Testis (tissue), 3 donors: ENCODE results near the gene TSNAX. TPM values are rescaled to one million over a fixed set of nuclear protein-coding genes. Genes with fewer than 3 reads are reported as not detected.
"Not testable (repeated sequence)": the region's sequence is repeated elsewhere in the genome, so short reads cannot be mapped to it uniquely, and the experiment has no call there.

ENCODE experiments used
- DNase-seq: peaks from one replicate; pipeline ENCODE4 v3.0.0-alpha.2; 2019
- H3K27ac ChIP-seq, 2 donors: fragments of 200-600 bp; sonication (generic); one replicate each; pipeline ENCODE4 v1.5.1; 2019
- H3K27me3 ChIP-seq: fragments of 200-600 bp; sonication (generic); one replicate; pipeline ENCODE4 v1.5.1; 2019
- H3K36me3 ChIP-seq: fragments of 200-600 bp; sonication (generic); one replicate; pipeline ENCODE4 v1.5.1; 2017; ENCODE audit warnings: low read depth; ENCODE audit errors: missing control alignments
- H3K4me1 ChIP-seq: fragments of 200-600 bp; sonication (generic); one replicate; pipeline ENCODE4 v1.5.1; 2019
- H3K4me3 ChIP-seq, 2 donors: fragments of 200-600 bp; sonication (generic); one replicate each; pipeline ENCODE4 v1.5.1; 2017 to 2019
- H3K9me3 ChIP-seq: fragments of 200-600 bp; sonication (generic); one replicate; pipeline ENCODE4 v1.5.1; 2017
- CTCF ChIP-seq, 3 experiments: fragments of 450-650 bp in 2 of 3; fragments of 200-600 bp in 1 of 3; sonication (generic) in 1 of 3; IDR thresholded peaks; one replicate each; pipeline ENCODE4 v1.5.1; 2016 to 2019; ENCODE audit warnings: antibody characterized with exemption in 3 of 3, mild to moderate bottlenecking in 2 of 3, moderate library complexity in 1 of 3
- POLR2A ChIP-seq: fragments of 450-650 bp; IDR thresholded peaks from one replicate; pipeline ENCODE4 v1.6.1; 2017; ENCODE audit warnings: antibody characterized with exemption, mild to moderate bottlenecking, moderate library complexity
- WGBS, 2 donors: methylation state at CpG; one replicate each; pipeline ENCODE4 v1.1.5; 2018; 5-methylcytosine and 5-hydroxymethylcytosine counted together
- intact Hi-C: fragments of 100-400 bp; cut with DNase I; formaldehyde crosslinking; loops from one replicate; pipeline ENCODE4 v1.15.1; 2023; ENCODE audit warnings: low total_unique reads
- polyA plus RNA-seq: library from polyadenylated mRNA; stranded (reverse); fragments of 350-450 nt; fragmentation: Illumina TruSeq; extraction: RNeasy Lipid Tissue Mini Kit (QIAGEN cat#74804); gene quantifications from one replicate; pipeline ENCODE4 v1.2.3, GENCODE V29; 2014; ENCODE audit warnings: low read depth, low replicate concordance; ENCODE audit not compliant: insufficient read depth
- total RNA-seq, 2 donors: library from RNA; depleted of rRNA; stranded (reverse); fragments of >200 nt; gene quantifications; one replicate each; pipeline ENCODE4 v1.2.3, GENCODE V29; 2016

The TSNAX gene
- total and polyA plus RNA-seq, 3 donors from 2014 or later, result 31.8 to 38.6 (median 37.0) TPM

- DNase-seq, result no peak
- 46 to 63% methylated on average over 1 of the region's 1 CpG for WGBS, 2 donors
- Histone ChIP-seq H3K4me3 (no peak overlapping the region), H3K27me3 (no peaks in the 10 kb centered on the region), H3K27ac (peak overlapping the region in 1 of 2 donors; percentile 59), H3K4me1 (peaks cover 5% of the 10 kb centered on the region), H3K36me3 (no peaks in the 10 kb centered on the region), H3K9me3 (no peaks in the 10 kb centered on the region)
- TF ChIP-seq CTCF (IDR thresholded peaks at IDR 0.05) (no peak), POLR2A (no peak)
- intact Hi-C loops, result no loop called here
Observed at GRCh38 chr1:231494439-231495110, 33.9 kb upstream of the TSNAX start.

GRCh38 chr1:231497629-231498152, 30.8 kb upstream of the TSNAX start:
- DNase-seq, result no peak
- no peaks in the 10 kb centered on the region for H3K36me3 ChIP-seq
- H3K9me3 ChIP-seq, result no peaks in the 10 kb centered on the region
- peaks cover 5% of the 10 kb centered on the region for H3K4me1 ChIP-seq
- H3K27ac ChIP-seq, result no peak overlapping the region
- H3K27me3 ChIP-seq, result no peaks in the 10 kb centered on the region
- H3K4me3 ChIP-seq, result no peak overlapping the region
- WGBS, 2 donors, result 92 to 93% methylated on average over 2 of the region's 2 CpGs
- no peak for TF ChIP-seq POLR2A
- intact Hi-C loops, result no loop called here

- Histone ChIP-seq H3K4me1 (peaks cover 2% of the 10 kb centered on the region), H3K4me3 (no peak overlapping the region), H3K36me3 (no peaks in the 10 kb centered on the region), H3K9me3 (no peaks in the 10 kb centered on the region), H3K27ac (no peak overlapping the region), H3K27me3 (no peaks in the 10 kb centered on the region)
- 70 to 100% methylated on average over 1 to 3 of the region's 3 CpGs for WGBS, 2 donors
- intact Hi-C loops, result no loop called here
- DNase-seq, result no peak
- no peak for TF ChIP-seq POLR2A
- TF ChIP-seq CTCF (IDR thresholded peaks at IDR 0.05), result no peak
Observed at GRCh38 chr1:231499148-231499763, 29.2 kb upstream of the TSNAX start.

GRCh38 chr1:231500666-231501065, 27.8 kb upstream of the TSNAX start:
- no peaks in the 10 kb centered on the region for H3K27me3 ChIP-seq
- no peak for DNase-seq
- intact Hi-C loops, result no loop called here
- no peaks in the 10 kb centered on the region for H3K9me3 ChIP-seq
- WGBS, 2 donors, result 92% methylated on average over 2 of the region's 2 CpGs
- H3K4me1 ChIP-seq, result no peaks in the 10 kb centered on the region
- H3K4me3 ChIP-seq, result no peak overlapping the region
- TF ChIP-seq POLR2A (no peak), CTCF (IDR thresholded peaks at IDR 0.05) (no peak)
- H3K27ac ChIP-seq, result no peak overlapping the region
- no peaks in the 10 kb centered on the region for H3K36me3 ChIP-seq

GRCh38 chr1:231503168-231503567, 25.3 kb upstream of the TSNAX start:
- intact Hi-C loops, H3K27ac ChIP-seq, H3K4me3 ChIP-seq, DNase-seq, H3K36me3 ChIP-seq, H3K9me3 ChIP-seq, H3K27me3 ChIP-seq, H3K4me1 ChIP-seq: not testable (repeated sequence)
- WGBS, 2 donors, result 92 to 94% methylated on average over 1 of the region's 1 CpG
